ENCODE measurements around the gene PLPPR1. TPM values are rescaled to one million over a fixed set of nuclear protein-coding genes. Genes with fewer than 3 reads are reported as not detected.
"Not testable (repeated sequence)": the region's sequence is repeated elsewhere in the genome, so short reads cannot be mapped to it uniquely, and the experiment has no call there.

The PLPPR1 gene
- total RNA-seq, 1 donor from 2014 or later: 222 TPM

DNA sequence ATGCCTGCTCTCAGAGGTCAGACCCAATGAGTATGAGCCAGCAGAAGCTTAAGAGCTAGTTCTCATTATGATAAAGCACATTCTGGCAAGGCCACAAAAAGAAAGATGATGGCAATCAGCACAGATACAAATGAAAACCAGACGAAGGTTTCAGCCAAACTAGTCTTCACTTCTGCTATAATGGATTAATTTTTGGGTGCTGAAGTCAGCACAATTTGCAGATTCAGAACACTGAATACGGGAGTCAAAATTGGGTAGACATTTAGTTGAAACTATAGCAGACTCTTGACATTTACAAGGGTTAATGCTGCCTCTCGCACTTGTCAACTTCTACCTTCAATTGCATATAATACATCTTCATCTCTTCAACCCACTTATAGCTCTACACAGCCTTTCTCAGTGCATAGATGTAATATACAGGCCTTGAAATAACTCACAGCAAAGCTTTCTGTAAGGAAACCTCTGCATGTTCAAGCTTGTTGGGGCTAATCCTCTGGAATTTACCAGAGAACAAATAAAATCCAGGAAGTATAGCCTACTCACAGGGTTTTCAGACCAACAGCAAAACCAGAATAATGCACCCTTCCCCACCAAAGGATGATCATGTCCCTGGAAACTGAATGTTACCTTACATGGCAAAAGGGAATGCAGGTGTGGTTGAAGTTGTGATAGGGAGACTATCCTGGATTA, 279.1 kb downstream of the PLPPR1 start:
- no peak for DNase-seq

DNA sequence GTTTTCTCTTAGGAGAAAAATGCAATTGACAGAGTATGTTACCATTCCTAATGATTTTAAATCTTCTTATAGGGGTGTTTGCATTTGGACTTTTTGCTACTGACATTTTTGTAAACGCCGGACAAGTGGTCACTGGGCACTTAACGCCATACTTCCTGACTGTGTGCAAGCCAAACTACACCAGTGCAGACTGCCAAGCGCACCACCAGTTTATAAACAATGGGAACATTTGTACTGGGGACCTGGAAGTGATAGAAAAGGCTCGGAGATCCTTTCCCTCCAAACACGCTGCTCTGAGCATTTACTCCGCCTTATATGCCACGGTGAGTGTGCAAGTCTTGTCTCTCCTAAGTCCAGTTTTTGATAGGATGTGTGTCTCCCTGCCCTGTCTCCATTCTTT, 280.6 kb downstream of the PLPPR1 start:
- no peak for DNase-seq

- DNase-seq: no peak
Measured at GRCh38 chr9:101311191-101311590, 282.7 kb downstream of the PLPPR1 start.

GRCh38 chr9:101311758-101312420, 283.4 kb downstream of the PLPPR1 start:
- DNase-seq: no peak

DNA sequence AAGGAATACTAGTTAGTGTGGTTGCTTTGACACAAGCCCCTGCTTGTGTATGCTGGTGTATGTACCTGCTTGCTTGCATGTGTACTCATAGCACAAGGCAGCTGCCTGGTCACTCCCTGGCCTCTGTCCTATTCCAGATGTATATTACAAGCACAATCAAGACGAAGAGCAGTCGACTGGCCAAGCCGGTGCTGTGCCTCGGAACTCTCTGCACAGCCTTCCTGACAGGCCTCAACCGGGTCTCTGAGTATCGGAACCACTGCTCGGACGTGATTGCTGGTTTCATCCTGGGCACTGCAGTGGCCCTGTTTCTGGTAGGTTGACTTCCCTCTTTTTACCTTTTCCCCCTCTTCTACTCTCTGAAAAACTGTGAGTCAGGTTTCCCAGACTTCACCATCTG, 284.1 kb downstream of the PLPPR1 start:
- DNase-seq: no peak

- no peak for DNase-seq
Measured at GRCh38 chr9:101315112-101315450, 286.6 kb downstream of the PLPPR1 start.

DNA sequence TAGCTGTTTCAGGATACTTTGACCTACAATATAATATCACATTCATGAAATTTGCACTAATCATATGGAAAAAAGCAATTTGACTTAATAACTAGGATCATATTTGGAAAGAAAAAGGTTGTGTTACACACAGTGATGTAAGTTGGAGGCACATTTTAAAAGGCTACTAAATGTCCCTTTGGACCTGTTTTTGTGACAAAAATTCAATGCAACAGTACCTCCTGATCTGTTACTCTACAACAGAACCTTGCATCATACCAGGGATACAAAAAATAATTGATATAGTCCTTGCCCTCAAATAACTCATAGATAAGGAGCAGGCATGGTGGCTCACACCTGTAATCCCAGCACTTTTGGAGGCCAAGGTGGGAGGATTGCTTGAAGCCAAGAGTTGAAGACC, 289.2 kb downstream of the PLPPR1 start:
- DNase-seq: no peak

DNA sequence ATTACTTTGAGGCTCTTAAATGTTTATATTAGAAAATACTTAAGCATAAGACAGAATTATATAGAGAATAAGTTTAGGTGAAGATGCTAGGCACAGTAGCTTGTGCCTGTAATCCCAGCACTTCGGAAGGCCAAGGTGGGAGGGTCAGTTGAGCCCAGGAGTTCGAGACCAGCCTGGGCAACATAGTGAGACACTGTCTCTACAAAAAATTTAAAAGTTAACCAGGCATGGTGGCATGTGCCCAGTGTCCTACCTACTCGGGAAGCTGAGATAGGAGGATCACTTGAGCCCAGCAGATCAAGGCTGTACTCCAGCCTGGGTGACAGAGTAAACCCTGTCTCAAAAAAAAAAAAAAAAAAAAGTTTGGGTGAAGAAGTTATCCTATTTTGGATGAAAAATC, 294.6 kb downstream of the PLPPR1 start:
- no peak for DNase-seq

GRCh38 chr9:101324245-101324804, 295.8 kb downstream of the PLPPR1 start:
- DNase-seq: no peak

DNA sequence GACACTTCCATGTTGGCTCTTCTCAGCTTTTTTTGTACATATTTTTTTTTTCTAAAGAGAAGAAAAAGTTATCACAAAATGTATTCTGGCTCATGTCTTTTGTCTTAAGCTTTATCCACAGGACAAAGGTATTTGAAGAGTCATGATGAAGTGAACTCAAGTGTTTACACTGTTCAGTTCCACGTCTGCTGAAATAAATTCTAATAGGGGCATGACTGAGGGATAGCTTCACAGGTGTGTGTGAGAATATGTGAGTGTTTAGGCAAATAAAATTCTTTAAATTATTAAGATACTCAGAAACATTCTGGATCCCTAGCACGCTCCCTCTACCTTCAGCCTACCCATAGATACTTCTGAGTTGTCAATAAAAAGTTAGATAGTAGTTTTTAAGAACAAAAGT, 296.5 kb downstream of the PLPPR1 start:
- no peak for DNase-seq

DNA sequence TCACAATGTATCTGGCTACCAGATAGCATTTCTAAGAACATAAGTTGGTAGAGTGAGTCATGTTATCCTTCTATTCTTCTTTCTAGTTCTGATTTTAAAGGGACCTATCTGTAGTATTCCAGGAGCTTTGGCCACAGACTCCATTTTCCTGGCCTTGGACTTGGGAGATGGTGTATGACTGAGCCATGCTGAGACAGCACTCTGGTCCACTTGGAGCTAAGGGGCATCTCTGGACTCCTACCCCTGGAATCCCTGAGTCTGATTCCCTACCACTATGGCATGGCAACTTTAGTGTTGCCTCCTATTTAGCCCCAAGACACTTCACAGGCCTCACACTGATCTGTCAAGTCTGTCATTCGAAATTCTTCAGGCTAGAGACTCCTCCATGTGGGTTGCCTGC, 297.5 kb downstream of the PLPPR1 start:
- no peak for DNase-seq

- DNase-seq: no peak
Measured at GRCh38 chr9:101326501-101326900, 298.0 kb downstream of the PLPPR1 start.

DNA sequence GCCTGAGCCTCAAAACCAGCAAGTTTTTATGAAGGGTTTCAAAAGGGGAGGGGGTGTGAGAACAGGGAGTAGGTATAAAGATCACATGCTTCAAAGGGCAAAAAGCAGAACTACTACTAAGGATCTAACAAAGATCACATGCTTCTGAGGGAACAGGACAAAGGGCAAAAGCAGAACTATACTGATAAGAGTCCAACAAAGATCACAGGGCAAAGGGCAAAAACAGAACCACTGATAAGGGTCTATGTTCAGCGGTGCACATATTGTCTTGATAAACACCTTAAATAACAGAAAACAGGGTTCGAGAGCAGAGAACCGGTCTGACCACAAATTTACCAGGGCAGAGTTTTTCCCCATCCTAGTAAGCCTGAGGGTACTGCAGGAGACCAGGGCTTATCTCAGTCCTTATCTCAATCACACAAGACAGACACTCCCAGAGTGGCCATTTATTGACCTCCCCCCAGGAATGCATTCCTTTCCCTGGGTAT, 298.9 kb downstream of the PLPPR1 start:
- not testable (repeated sequence) for DNase-seq

DNA sequence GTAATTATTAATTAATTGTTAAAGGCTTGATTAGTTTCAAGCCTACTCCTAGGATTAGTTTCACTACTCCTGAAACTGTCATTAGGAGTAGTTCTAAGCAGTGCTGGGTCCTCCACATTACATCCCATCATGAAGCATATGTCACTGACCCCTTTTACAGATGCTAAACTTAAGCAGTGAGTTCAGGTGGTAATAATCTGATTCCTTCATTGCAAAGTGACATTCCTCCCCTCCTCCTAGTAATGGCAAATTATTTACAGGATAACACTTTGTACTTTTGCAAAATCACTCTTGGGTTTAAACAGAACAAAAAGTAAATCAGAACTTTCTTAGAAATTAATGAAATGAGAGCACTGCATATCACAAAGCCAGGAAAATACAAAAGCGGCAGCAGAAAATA, 303.8 kb downstream of the PLPPR1 start:
- DNase-seq: no peak

DNA sequence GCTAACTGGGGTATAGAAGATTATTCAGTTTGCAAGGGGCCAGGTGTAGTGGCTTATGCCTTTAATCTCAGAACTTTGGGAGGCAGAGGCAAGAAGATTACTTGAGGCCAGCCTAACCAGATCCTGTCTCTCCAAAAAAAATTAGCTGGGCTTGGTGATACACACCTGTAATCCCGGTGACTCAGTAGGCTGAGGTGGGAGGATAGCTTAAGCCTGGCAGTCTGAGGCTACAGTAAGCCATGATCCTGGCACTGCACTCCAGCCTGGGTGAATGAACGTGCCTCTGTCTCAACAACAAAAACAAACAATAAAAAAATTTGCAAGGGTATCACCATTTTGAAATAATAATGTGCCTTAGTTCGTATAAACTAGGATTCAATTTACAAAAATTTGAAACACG, 305.0 kb downstream of the PLPPR1 start:
- DNase-seq: no peak

GRCh38 chr9:101333926-101334702, 305.6 kb downstream of the PLPPR1 start:
- DNase-seq: no peak

DNA sequence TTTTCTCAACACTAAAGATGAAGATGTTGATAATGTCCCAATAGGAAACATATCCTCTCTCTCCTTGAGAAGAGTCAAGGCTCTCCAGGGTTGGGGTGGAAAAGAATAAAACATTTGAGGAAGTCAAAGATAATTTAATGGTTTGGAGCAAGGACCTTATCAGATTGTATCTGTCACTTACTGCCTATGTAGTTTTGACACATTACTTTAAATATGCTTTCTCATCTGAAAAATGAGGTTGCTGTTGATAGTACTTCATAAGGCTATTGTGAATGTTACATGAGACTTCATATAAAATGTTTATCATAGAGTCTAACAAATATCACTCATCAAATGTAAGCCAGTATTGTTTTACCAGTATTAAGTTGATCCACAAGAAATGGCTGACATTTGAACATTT, 307.6 kb downstream of the PLPPR1 start:
- DNase-seq: no peak

DNA sequence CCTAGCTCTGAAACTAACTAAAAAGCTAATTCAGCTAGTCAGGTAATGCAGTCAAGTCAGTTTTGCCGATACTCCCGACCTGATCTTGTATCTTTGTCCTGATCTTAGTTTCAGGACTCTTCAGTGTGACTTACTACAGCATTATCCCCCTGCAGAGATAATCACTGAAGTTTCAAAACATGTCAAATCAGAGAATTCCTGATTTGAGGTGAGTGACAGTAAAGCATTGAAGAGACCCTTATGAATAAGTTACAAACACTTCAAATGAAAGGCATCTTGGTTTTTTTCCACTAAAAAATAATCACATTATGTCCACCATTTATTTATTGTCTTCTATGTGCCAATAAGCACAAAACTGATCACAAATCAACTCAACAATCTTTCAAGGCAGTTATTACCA, 308.7 kb downstream of the PLPPR1 start:
- no peak for DNase-seq

GRCh38 chr9:101341958-101342357, 313.4 kb downstream of the PLPPR1 start:
- DNase-seq: no peak

- no peak for DNase-seq
Measured at GRCh38 chr9:101342595-101342994, 314.1 kb downstream of the PLPPR1 start.

DNA sequence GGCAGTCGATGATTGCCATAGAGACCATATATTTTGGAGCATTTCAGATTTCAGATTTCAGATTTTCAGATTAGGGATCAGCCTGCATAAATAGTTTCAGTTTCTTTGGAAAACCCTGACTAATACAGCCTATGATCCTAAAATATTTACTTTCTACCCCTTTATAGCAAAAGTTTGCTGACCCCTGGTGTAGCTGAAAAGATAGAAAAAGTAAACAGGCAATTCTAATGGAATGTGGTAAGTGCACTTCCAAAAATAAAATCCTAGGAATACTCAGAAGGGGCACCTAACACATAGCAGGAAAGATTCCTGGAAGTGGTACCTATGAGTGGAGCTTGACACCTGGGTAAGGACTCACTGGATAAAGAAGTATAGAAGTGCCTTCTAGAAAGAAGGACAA, 321.8 kb downstream of the PLPPR1 start:
- DNase-seq: no peak

GRCh38 chr9:101352892-101353463, 324.5 kb downstream of the PLPPR1 start:
- DNase-seq: no peak

DNA sequence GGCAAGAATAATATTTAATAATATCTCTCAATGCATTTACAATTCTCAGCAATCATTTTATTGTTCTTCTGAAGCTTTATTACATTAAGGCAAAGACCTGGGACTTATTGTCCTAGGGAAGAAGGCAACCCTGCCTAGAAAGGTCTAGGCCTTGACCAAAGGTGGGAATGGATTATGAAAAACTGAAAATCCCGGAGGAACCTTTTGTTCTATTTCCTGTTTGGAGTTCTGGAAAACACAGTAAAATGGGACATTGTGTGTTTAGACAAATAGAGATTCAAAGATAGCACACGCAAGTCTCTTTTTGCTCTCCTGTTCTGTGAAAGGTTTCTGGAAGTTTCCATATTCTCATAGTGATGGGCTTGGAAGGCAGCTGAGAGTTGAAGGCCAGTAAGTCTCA, 325.2 kb downstream of the PLPPR1 start:
- DNase-seq: no peak
